Neural progenitor cell (in vitro differentiated cells): ENCODE data around the gene KLRK1. TPM values are rescaled to one million over a fixed set of nuclear protein-coding genes. Genes with fewer than 3 reads are reported as not detected.

Experiments
- DNase-seq: peaks from one replicate; pipeline ENCODE4 v3.0.0-alpha.2; 2016; ENCODE audit warnings: low spot score
- H2AFZ ChIP-seq: fragments of 200-600 bp; sonication (generic); replicated peaks from 2 replicates; pipeline ENCODE4 v1.6.1; 2016; ENCODE audit warnings: antibody characterized with exemption
- H3F3A ChIP-seq: fragments of 200-600 bp; sonication (generic); 2 replicates; pipeline ENCODE4 v1.6.1; 2016; ENCODE audit warnings: antibody characterized with exemption, low read depth
- H3K27ac ChIP-seq: fragments of 200-600 bp; sonication (generic); 2 replicates; pipeline ENCODE4 v1.5.1; 2016; ENCODE audit warnings: mild to moderate bottlenecking
- H3K27me3 ChIP-seq: fragments of 200-600 bp; sonication (generic); 2 replicates; pipeline ENCODE4 v1.6.1; 2016; ENCODE audit warnings: mild to moderate bottlenecking, moderate library complexity
- H3K36me3 ChIP-seq: fragments of 200-600 bp; sonication (generic); 2 replicates; pipeline ENCODE4 v1.5.1; 2016
- H3K4me1 ChIP-seq: fragments of 200-600 bp; sonication (generic); 2 replicates; pipeline ENCODE4 v1.6.1; 2016; ENCODE audit warnings: mixed run types
- H3K4me2 ChIP-seq: fragments of 200-600 bp; sonication (generic); 2 replicates; pipeline ENCODE4 v1.6.1; 2016
- H3K4me3 ChIP-seq: fragments of 200-600 bp; sonication (generic); 2 replicates; pipeline ENCODE4 v1.5.1; 2016
- H3K79me2 ChIP-seq: fragments of 200-600 bp; sonication (generic); 2 replicates; pipeline ENCODE4 v1.6.1; 2016; ENCODE audit warnings: low read depth
- H3K9ac ChIP-seq: fragments of 200-600 bp; sonication (generic); 2 replicates; pipeline ENCODE4 v1.6.1; 2016
- H3K9me3 ChIP-seq: fragments of 200-600 bp; sonication (generic); 2 replicates; pipeline ENCODE4 v1.5.1; 2016; ENCODE audit warnings: low read depth
- H4K20me1 ChIP-seq: fragments of 200-600 bp; sonication (generic); 2 replicates; pipeline ENCODE4 v1.6.1; 2016; ENCODE audit warnings: low read depth
- H3K27ac Mint-ChIP-seq: 3 replicates; pipeline ENCODE4 v1.8.0; 2021; ENCODE audit warnings: mixed read lengths
- H3K27me3 Mint-ChIP-seq: 2 replicates; pipeline ENCODE4 v1.8.0; 2022; ENCODE audit warnings: low read depth, mild to moderate bottlenecking, inconsistent platforms, moderate library complexity, mixed read lengths; ENCODE audit not compliant: insufficient read depth
- H3K36me3 Mint-ChIP-seq: 3 replicates; pipeline ENCODE4 v1.8.0; 2021; ENCODE audit warnings: mixed read lengths
- H3K4me1 Mint-ChIP-seq: 3 replicates; pipeline ENCODE4 v1.8.0; 2021; ENCODE audit warnings: mixed read lengths
- H3K4me3 Mint-ChIP-seq: 3 replicates; pipeline ENCODE4 v1.8.0; 2021; ENCODE audit warnings: mild to moderate bottlenecking, moderate library complexity, mixed read lengths
- H3K9me3 Mint-ChIP-seq: 3 replicates; pipeline ENCODE4 v1.8.0; 2020; ENCODE audit warnings: mixed read lengths
- EZH2 ChIP-seq: fragments of 200-600 bp; sonication (generic); IDR thresholded peaks from 2 replicates; pipeline ENCODE4 v1.6.1; 2017; ENCODE audit warnings: antibody characterized with exemption, mild to moderate bottlenecking, moderate library complexity
- EZH2phosphoT487 ChIP-seq: fragments of 200-600 bp; sonication (generic); IDR thresholded peaks from 2 replicates; pipeline ENCODE4 v1.6.1; 2017; ENCODE audit warnings: antibody characterized with exemption
- total RNA-seq: library from RNA; depleted of rRNA; stranded (reverse); fragments of >200 nt; gene quantifications from 2 replicates; pipeline ENCODE4 v1.2.3, GENCODE V29; 2015; ENCODE audit warnings: low replicate concordance
- TF ChIP-seq, protein P1 (sequence below): fragments of 200-600 bp; sonication (generic); IDR thresholded peaks from 2 replicates; pipeline ENCODE4 v1.5.1; 2017; ENCODE audit warnings: antibody characterized with exemption, mild to moderate bottlenecking

Gene KLRK1
- total RNA-seq, 1 donor from 2014 or later: not detected

DNA sequence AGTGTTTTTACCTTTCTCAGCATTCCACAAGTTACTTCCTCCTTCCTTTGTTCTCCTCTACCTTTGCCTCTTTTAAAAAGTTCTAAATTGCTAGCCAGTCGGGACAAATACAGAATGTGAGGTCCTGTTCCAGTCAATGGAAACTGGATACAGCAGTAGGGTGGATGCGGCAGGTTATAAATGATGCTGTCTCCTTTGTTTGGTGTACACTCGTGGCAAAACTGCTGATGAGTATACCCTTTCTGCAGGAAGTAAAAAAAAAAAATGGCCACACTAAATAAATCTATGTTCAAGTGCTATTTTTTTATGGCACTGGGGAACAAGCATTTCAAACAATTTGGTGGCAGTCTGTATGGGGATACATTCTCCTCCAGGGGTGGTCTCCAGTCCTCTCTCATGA, 27.5 kb downstream of the KLRK1 start:
- TF ChIP-seq EZH2: no peak
- no peak for TF ChIP-seq EZH2phosphoT487
- TF ChIP-seq, protein P1, sequence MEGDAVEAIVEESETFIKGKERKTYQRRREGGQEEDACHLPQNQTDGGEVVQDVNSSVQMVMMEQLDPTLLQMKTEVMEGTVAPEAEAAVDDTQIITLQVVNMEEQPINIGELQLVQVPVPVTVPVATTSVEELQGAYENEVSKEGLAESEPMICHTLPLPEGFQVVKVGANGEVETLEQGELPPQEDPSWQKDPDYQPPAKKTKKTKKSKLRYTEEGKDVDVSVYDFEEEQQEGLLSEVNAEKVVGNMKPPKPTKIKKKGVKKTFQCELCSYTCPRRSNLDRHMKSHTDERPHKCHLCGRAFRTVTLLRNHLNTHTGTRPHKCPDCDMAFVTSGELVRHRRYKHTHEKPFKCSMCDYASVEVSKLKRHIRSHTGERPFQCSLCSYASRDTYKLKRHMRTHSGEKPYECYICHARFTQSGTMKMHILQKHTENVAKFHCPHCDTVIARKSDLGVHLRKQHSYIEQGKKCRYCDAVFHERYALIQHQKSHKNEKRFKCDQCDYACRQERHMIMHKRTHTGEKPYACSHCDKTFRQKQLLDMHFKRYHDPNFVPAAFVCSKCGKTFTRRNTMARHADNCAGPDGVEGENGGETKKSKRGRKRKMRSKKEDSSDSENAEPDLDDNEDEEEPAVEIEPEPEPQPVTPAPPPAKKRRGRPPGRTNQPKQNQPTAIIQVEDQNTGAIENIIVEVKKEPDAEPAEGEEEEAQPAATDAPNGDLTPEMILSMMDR: no peak
- peaks cover 36% of the 10 kb centered on the region for H3K4me1 ChIP-seq
- H3K4me3 ChIP-seq: no peak overlapping the region
- no peak overlapping the region for H3K27ac Mint-ChIP-seq
- no peaks in the 10 kb centered on the region for H3K9me3 ChIP-seq
- H3K4me1 Mint-ChIP-seq: peaks cover 10% of the 10 kb centered on the region
- H3K4me2 ChIP-seq: no peak overlapping the region
- no peak for DNase-seq
- H3K79me2 ChIP-seq: no peaks in the 10 kb centered on the region
- H3F3A ChIP-seq: peaks cover 11% of the 10 kb centered on the region
- H3K36me3 ChIP-seq: no peaks in the 10 kb centered on the region
- H3K27ac ChIP-seq: no peak overlapping the region
- H3K9me3 Mint-ChIP-seq: no peaks in the 10 kb centered on the region
- no peaks in the 10 kb centered on the region for H3K36me3 Mint-ChIP-seq
- H4K20me1 ChIP-seq: no peaks in the 10 kb centered on the region
- H3K9ac ChIP-seq: no peak overlapping the region
- H2AFZ ChIP-seq: peak overlapping the region; percentile 93
- H3K4me3 Mint-ChIP-seq: no peak overlapping the region
- no peaks in the 10 kb centered on the region for H3K27me3 ChIP-seq
- H3K27me3 Mint-ChIP-seq: no peaks in the 10 kb centered on the region

DNA sequence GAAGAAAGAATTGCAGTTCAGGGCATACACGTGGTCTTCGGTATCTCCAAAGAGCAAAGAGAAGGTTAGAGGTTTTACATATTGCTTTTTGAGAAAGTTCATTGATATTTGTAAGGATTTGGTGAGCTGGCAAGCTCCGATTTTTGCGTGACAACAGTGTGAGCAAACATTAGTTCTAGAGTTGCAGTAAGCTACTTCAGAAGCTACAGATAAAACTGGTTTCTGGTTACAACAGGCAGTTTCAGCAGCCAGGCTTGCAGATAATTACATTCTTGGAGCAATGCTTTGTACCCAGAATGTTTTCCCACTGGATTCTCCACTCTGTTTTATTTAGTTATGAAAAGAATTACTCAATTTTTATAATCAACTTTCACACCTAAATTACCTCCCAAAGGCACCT, 28.2 kb downstream of the KLRK1 start:
- Histone ChIP-seq H3K27me3 (no peaks in the 10 kb centered on the region), H3K27ac (no peak overlapping the region), H3K79me2 (no peaks in the 10 kb centered on the region), H3K36me3 (no peaks in the 10 kb centered on the region), H3K4me1 (peaks cover 36% of the 10 kb centered on the region), H2AFZ (peak overlapping the region; percentile 90), H3K9ac (no peak overlapping the region), H3K4me3 (no peak overlapping the region), H3K4me2 (no peak overlapping the region), H4K20me1 (no peaks in the 10 kb centered on the region), H3K9me3 (no peaks in the 10 kb centered on the region), H3F3A (peaks cover 11% of the 10 kb centered on the region)
- H3K4me3 Mint-ChIP-seq: no peak overlapping the region
- no peaks in the 10 kb centered on the region for H3K36me3 Mint-ChIP-seq
- H3K4me1 Mint-ChIP-seq: peaks cover 10% of the 10 kb centered on the region
- TF ChIP-seq EZH2phosphoT487: no peak
- TF ChIP-seq EZH2: no peak
- TF ChIP-seq, protein P1: no peak
- H3K27me3 Mint-ChIP-seq: no peaks in the 10 kb centered on the region
- DNase-seq: no peak
- no peaks in the 10 kb centered on the region for H3K9me3 Mint-ChIP-seq
- H3K27ac Mint-ChIP-seq: no peak overlapping the region

DNA sequence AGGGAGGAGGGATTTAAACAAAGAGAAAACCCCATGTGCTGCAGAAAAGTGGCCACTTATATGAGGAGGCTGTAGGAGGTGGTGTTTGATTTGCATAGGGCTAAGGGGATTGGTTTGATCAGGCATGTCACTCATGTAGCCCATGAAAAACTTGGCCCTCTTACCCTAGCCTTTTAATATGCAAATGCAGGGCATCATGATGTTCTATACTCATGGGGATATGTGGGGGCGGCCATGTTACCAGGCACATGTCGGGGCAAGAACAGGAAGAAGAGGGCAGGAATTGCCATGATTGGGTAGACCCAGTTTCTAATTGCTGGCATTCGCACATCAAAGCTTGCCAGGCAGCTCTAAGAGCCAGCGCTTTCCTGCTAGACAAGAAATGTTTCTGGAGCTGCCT, 28.8 kb downstream of the KLRK1 start:
- H3K9me3 Mint-ChIP-seq: no peaks in the 10 kb centered on the region
- peaks cover 10% of the 10 kb centered on the region for H3K4me1 Mint-ChIP-seq
- H3K36me3 Mint-ChIP-seq: no peaks in the 10 kb centered on the region
- no peak overlapping the region for H3K4me3 Mint-ChIP-seq
- Histone ChIP-seq H3K27ac (no peak overlapping the region), H3K4me1 (peaks cover 31% of the 10 kb centered on the region), H3K4me3 (no peak overlapping the region), H3K4me2 (no peak overlapping the region), H4K20me1 (no peaks in the 10 kb centered on the region), H2AFZ (peak overlapping the region; percentile 90), H3K36me3 (no peaks in the 10 kb centered on the region), H3K27me3 (no peaks in the 10 kb centered on the region), H3K9ac (no peak overlapping the region), H3K9me3 (no peaks in the 10 kb centered on the region), H3K79me2 (no peaks in the 10 kb centered on the region), H3F3A (peaks cover 11% of the 10 kb centered on the region)
- TF ChIP-seq EZH2phosphoT487 (no peak), EZH2 (no peak)
- TF ChIP-seq, protein P1: no peak
- no peaks in the 10 kb centered on the region for H3K27me3 Mint-ChIP-seq
- no peak for DNase-seq
- H3K27ac Mint-ChIP-seq: peak overlapping the region; percentile 34
